Transverse colon (tissue), 4 donors: ENCODE data around the gene SERINC4. TPM values are rescaled to one million over a fixed set of nuclear protein-coding genes. Genes with fewer than 3 reads are reported as not detected.
"Not testable (repeated sequence)": the region's sequence is repeated elsewhere in the genome, so short reads cannot be mapped to it uniquely, and the experiment has no call there.

Experiments used
- DNase-seq: peaks from one replicate; pipeline ENCODE4 v3.0.0-alpha.2; 2019
- H3K27ac ChIP-seq, 4 donors: fragments of 200-600 bp; sonication (generic); 2 replicates each; pipeline ENCODE4 v1.5.1; 2016 to 2018; ENCODE audit warnings: inconsistent platforms in 4 of 4
- H3K27me3 ChIP-seq: fragments of 200-600 bp; sonication (generic); 2 replicates; pipeline ENCODE4 v1.5.1; 2017; ENCODE audit warnings: inconsistent platforms
- H3K36me3 ChIP-seq, 4 donors: fragments of 200-600 bp; sonication (generic); 2 replicates each; pipeline ENCODE4 v1.5.1; 2017 to 2019; ENCODE audit warnings: inconsistent platforms in 4 of 4
- H3K4me1 ChIP-seq, 4 donors: fragments of 200-600 bp; sonication (generic); 2 replicates each; pipeline ENCODE4 v1.5.1; 2017 to 2020; ENCODE audit warnings: inconsistent platforms in 4 of 4
- H3K4me3 ChIP-seq, 4 donors: fragments of 200-600 bp; sonication (generic); 1 replicate in 1 of 4; 2 replicates in 3 of 4; pipeline versions ENCODE4 v1.5.1 to v1.6.1; 2017 to 2019; ENCODE audit warnings: inconsistent platforms in 4 of 4
- H3K9me3 ChIP-seq, 2 donors: fragments of 200-600 bp; sonication (generic); 2 replicates each; pipeline ENCODE4 v1.5.1; 2017 to 2019; ENCODE audit warnings: inconsistent platforms in 2 of 2
- CTCF ChIP-seq, 5 experiments: fragments of 200-600 bp in 3 of 5; fragments of 450-650 bp in 2 of 5; sonication (generic) in 3 of 5; IDR thresholded peaks; 1 replicate in 2 of 5; 2 replicates in 3 of 5; pipeline ENCODE4 v1.5.1; 2016 to 2017; ENCODE audit warnings: antibody characterized with exemption in 5 of 5, inconsistent platforms in 3 of 5, mild to moderate bottlenecking in 2 of 5, moderate library complexity in 1 of 5
- EP300 ChIP-seq: sonication (generic); formaldehyde crosslinking; IDR thresholded peaks from one replicate; pipeline ENCODE4 v1.6.1; 2017; ENCODE audit warnings: antibody characterized with exemption, low read depth
- POLR2A ChIP-seq: fragments of 450-650 bp; IDR thresholded peaks from one replicate; pipeline ENCODE4 v1.6.1; 2016; ENCODE audit warnings: antibody characterized with exemption, mild to moderate bottlenecking, moderate library complexity
- POLR2AphosphoS5 ChIP-seq, 3 donors: sonication (generic); formaldehyde crosslinking; IDR thresholded peaks; one replicate each; pipeline ENCODE4 v1.6.1; 2016; ENCODE audit warnings: antibody characterized with exemption in 3 of 3
- WGBS, 2 donors: methylation state at CpG; one replicate each; pipeline ENCODE4 v1.1.5; 2018; ENCODE audit warnings: low coverage in 1 of 2; 5-methylcytosine and 5-hydroxymethylcytosine counted together
- in situ Hi-C, 4 donors: fragments of 200-750 bp; cut with MboI; loops; one replicate each; pipeline versions ENCODE4 v1.15.0 to v1.15.1; 2017; ENCODE audit warnings: low sequenced_read_pairs in 3 of 4, low pct_ligation_motif_present in 1 of 4, low pct_unique_long_range_greater_than_20kb in 1 of 4
- intact Hi-C: fragments of 100-400 bp; cut with DNase I; formaldehyde crosslinking; loops from one replicate; pipeline ENCODE4 v1.15.1; 2023; ENCODE audit warnings: low total_unique reads
- total RNA-seq, 4 donors: library from RNA; depleted of rRNA; stranded (reverse); fragments of >200 nt; gene quantifications; one replicate each; pipeline ENCODE4 v1.1.0, GENCODE V29; 2016

SERINC4 gene
- total RNA-seq, 4 donors from 2014 or later: not detected

GRCh38 chr15:43828061-43828657 lies 28.1 kb upstream of the SERINC4 start:
- H3K27ac ChIP-seq: peak overlapping the region; percentile 73 to 84 (median 78)
- intact Hi-C loops: no loop called here
- H3K4me3 ChIP-seq: peak overlapping the region in 1 of 4 donors; percentile 4
- H3K27me3 ChIP-seq: no peaks in the 10 kb centered on the region
- DNase-seq: no peak
- H3K36me3 ChIP-seq: no peaks in the 10 kb centered on the region
- in situ Hi-C loops: no loop called here
- TF ChIP-seq POLR2A: no peak
- no peak for TF ChIP-seq CTCF (IDR thresholded peaks at IDR 0.05)
- TF ChIP-seq POLR2AphosphoS5 (IDR thresholded peaks at IDR 0.05): no peak
- WGBS, 2 donors: 50 to 52% methylated on average over 6 of the region's 6 CpGs
- peaks cover 7 to 35% (median 21%) of the 10 kb centered on the region in 4 donors for H3K4me1 ChIP-seq
- no peaks in the 10 kb centered on the region for H3K9me3 ChIP-seq

- peak; percentile 90 for DNase-seq
- H3K9me3 ChIP-seq: no peaks in the 10 kb centered on the region
- in situ Hi-C loops (no loop called here), intact Hi-C loops (no loop called here)
- TF ChIP-seq POLR2AphosphoS5 (IDR thresholded peaks at IDR 0.05): peak; percentile 38 to 64 (median 52)
- TF ChIP-seq CTCF (IDR thresholded peaks at IDR 0.05): no peak
- whole genome bisulfite sequencing, 2 donors: 0 to 4% methylated on average over 3 to 34 of the region's 48 CpGs
- no peaks in the 10 kb centered on the region for H3K27me3 ChIP-seq
- H3K4me3 ChIP-seq: peak within 1 kb of the TSS; percentile 27 to 56 (median 40)
- no peaks in the 10 kb centered on the region for H3K36me3 ChIP-seq
- peak within 1 kb of the TSS; percentile 73 to 84 (median 78) for H3K27ac ChIP-seq
- H3K4me1 ChIP-seq: peaks cover 7 to 49% (median 27%) of the 10 kb centered on the region in 4 donors
Measured at GRCh38 chr15:43826508-43827341, 26.7 kb upstream of the SERINC4 start, which contains the start of gene WDR76. TSS of gene WDR76 (plus strand) at chr15:43827002. CDS start at chr15:43827033, 31 bp downstream.

- H3K36me3 ChIP-seq: no peaks in the 10 kb centered on the region
- peak overlapping the region; percentile 73 to 84 (median 78) for H3K27ac ChIP-seq
- TF ChIP-seq POLR2AphosphoS5 (IDR thresholded peaks at IDR 0.05) (no peak), CTCF (IDR thresholded peaks at IDR 0.05) (no peak), POLR2A (no peak), EP300 (no peak)
- H3K27me3 ChIP-seq: no peaks in the 10 kb centered on the region
- in situ Hi-C loops: no loop called here
- peak overlapping the region in 3 of 4 donors; percentile 38 to 56 (median 42) for H3K4me3 ChIP-seq
- peaks cover 7 to 56% (median 31%) of the 10 kb centered on the region in 4 donors for H3K4me1 ChIP-seq
- H3K9me3 ChIP-seq: no peaks in the 10 kb centered on the region
- DNase-seq: no peak
- WGBS, 2 donors: 97% methylated on average over 11 of the region's 11 CpGs; no CpG with 5 or more reads in 1 of the 2 donors
- intact Hi-C loops: no loop called here
Measured at GRCh38 chr15:43826029-43826507, 26.0 kb upstream of the SERINC4 start.

- H3K4me3 ChIP-seq, H3K27ac ChIP-seq, DNase-seq, in situ Hi-C loops, H3K27me3 ChIP-seq, H3K36me3 ChIP-seq, intact Hi-C loops, H3K9me3 ChIP-seq: not testable (repeated sequence)
- 90 to 94% methylated on average over 2 to 11 of the region's 11 CpGs for WGBS, 2 donors
- H3K4me1 ChIP-seq: peaks cover 7 to 63% (median 31%) of the 10 kb centered on the region in 4 donors
Measured at GRCh38 chr15:43825305-43825704, 25.3 kb upstream of the SERINC4 start.
